Measurements from ENCODE around the gene NR4A3.

DNA sequence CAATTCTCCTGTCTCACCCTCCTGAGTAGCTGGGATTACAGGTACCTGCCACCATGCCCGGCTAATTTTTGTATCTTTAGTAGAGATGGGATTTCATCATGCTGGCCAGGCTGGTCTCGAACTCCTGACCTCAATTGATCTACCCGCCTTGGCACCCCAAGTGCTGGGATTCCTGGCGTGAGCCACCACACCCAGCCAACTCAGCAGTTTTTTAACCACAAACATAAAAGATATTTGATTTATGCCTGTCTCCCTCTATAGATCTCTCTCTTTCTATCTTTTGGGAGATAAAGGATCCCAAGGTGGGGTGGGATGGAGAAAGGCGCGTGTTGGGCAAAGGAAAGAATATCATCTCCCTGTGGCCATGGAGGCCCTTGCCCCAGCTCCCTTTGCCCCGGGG is 26.8 kb downstream of the NR4A3 start:
- TF ChIP-seq, protein P1, sequence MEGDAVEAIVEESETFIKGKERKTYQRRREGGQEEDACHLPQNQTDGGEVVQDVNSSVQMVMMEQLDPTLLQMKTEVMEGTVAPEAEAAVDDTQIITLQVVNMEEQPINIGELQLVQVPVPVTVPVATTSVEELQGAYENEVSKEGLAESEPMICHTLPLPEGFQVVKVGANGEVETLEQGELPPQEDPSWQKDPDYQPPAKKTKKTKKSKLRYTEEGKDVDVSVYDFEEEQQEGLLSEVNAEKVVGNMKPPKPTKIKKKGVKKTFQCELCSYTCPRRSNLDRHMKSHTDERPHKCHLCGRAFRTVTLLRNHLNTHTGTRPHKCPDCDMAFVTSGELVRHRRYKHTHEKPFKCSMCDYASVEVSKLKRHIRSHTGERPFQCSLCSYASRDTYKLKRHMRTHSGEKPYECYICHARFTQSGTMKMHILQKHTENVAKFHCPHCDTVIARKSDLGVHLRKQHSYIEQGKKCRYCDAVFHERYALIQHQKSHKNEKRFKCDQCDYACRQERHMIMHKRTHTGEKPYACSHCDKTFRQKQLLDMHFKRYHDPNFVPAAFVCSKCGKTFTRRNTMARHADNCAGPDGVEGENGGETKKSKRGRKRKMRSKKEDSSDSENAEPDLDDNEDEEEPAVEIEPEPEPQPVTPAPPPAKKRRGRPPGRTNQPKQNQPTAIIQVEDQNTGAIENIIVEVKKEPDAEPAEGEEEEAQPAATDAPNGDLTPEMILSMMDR (conservative IDR thresholded peaks at IDR 0.05; ENCODE audit: low read length) = no peak
- TF ChIP-seq EZH2phosphoT487 (IDR thresholded peaks at IDR 0.05; ENCODE audit: borderline replicate concordance, low read depth, low read length) = no peak
